ENCODE data around the gene SLC38A10. TPM values are rescaled to one million over a fixed set of nuclear protein-coding genes. Genes with fewer than 3 reads are reported as not detected.

Gene SLC38A10
- total RNA-seq, 1 experiment from 2014 or later = 109 TPM

DNA sequence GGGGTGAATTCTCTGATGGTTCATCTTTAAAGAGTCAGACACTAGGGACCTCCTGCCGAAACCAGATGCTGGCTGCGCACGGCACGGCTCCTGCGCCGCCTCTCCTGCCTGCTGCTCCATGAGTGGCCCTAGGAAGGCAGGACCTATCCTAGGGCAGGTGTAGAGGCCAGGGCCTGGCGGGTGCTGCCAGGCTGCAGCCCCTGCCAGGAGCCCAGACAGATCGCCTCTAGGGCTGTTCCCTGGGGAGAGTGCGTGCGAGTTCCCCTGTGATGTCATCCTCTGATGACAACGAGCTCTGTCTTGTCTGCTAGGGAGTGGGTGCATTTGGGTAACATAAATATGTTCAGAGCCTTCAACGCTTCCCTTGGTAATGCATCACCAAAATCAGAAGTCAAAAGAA is 23.9 kb downstream of the SLC38A10 start:
- ChIA-PET POLR2A (no interaction called here), RAD21 (ENCODE audit: low non-redundant PET in 1 of 2, low total read pairs in 2 of 2, uncharacterized antibody in 2 of 2, unreplicated experiment in 2 of 2) (no interaction called here), CTCF (no interaction called here)
- Histone ChIP-seq H2AFZ (ENCODE audit: low read depth, low read length, poor library complexity, severe bottlenecking) (no peak overlapping the region), H4K20me1 (ENCODE audit: insufficient read depth) (no peaks in the 10 kb centered on the region), H3K4me1 (ENCODE audit: control insufficient read depth in 1 of 2, insufficient read depth in 2 of 2, low read length in 2 of 2) (no peaks in the 10 kb centered on the region), H3K9me2 (ENCODE audit: insufficient read depth) (no peaks in the 10 kb centered on the region), H3K4me3 (replicated peaks in 1 of 2; ENCODE audit: low read depth in 1 of 2, low read length in 2 of 2) (no peak overlapping the region), H3K9me3 (ENCODE audit: control insufficient read depth in 1 of 2, insufficient read depth in 1 of 2, low read depth in 1 of 2, low read length in 2 of 2) (no peaks in the 10 kb centered on the region), H3K4me2 (ENCODE audit: low read length) (no peak overlapping the region), H3K9ac (ENCODE audit: low read length) (no peak overlapping the region), H3K36me3 (ENCODE audit: control insufficient read depth in 1 of 2, insufficient read depth in 2 of 2, low read length in 2 of 2) (peaks cover 40 to 54% of the 10 kb centered on the region in 2 experiments), H3K79me2 (ENCODE audit: insufficient read depth, low read length) (peaks cover 8% of the 10 kb centered on the region; the same call in 1 of the 2 replicates), H3K27me3 (ENCODE audit: insufficient read depth, low read length) (no peaks in the 10 kb centered on the region), H3K27ac (ENCODE audit: low read depth, low read length) (no peak overlapping the region)
- no TSS peak for BruUV-seq (replicated peaks)
- DNase-seq (ENCODE audit: low read depth, low spot score) = no peak
- TF ChIP-seq CBX3 (IDR thresholded peaks at IDR 0.05; ENCODE audit: low read depth) (no peak), ZNF274 (IDR thresholded peaks at IDR 0.05; ENCODE audit: low read depth, low read length) (no peak), EGR1 (IDR thresholded peaks at IDR 0.05; ENCODE audit: low read depth) (no peak), JUND (IDR thresholded peaks at IDR 0.05) (no peak), TCF7L2 (IDR thresholded peaks at IDR 0.05; ENCODE audit: borderline replicate concordance, extremely low read depth, insufficient read depth, insufficient read length) (no peak)
- TF ChIP-seq, protein P1, sequence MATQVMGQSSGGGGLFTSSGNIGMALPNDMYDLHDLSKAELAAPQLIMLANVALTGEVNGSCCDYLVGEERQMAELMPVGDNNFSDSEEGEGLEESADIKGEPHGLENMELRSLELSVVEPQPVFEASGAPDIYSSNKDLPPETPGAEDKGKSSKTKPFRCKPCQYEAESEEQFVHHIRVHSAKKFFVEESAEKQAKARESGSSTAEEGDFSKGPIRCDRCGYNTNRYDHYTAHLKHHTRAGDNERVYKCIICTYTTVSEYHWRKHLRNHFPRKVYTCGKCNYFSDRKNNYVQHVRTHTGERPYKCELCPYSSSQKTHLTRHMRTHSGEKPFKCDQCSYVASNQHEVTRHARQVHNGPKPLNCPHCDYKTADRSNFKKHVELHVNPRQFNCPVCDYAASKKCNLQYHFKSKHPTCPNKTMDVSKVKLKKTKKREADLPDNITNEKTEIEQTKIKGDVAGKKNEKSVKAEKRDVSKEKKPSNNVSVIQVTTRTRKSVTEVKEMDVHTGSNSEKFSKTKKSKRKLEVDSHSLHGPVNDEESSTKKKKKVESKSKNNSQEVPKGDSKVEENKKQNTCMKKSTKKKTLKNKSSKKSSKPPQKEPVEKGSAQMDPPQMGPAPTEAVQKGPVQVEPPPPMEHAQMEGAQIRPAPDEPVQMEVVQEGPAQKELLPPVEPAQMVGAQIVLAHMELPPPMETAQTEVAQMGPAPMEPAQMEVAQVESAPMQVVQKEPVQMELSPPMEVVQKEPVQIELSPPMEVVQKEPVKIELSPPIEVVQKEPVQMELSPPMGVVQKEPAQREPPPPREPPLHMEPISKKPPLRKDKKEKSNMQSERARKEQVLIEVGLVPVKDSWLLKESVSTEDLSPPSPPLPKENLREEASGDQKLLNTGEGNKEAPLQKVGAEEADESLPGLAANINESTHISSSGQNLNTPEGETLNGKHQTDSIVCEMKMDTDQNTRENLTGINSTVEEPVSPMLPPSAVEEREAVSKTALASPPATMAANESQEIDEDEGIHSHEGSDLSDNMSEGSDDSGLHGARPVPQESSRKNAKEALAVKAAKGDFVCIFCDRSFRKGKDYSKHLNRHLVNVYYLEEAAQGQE (IDR thresholded peaks at IDR 0.05; ENCODE audit: low read depth) = no peak
- ATAC-seq = no peak
- intact Hi-C loops (cut with micrococcal nuclease) = no loop called here

DNA sequence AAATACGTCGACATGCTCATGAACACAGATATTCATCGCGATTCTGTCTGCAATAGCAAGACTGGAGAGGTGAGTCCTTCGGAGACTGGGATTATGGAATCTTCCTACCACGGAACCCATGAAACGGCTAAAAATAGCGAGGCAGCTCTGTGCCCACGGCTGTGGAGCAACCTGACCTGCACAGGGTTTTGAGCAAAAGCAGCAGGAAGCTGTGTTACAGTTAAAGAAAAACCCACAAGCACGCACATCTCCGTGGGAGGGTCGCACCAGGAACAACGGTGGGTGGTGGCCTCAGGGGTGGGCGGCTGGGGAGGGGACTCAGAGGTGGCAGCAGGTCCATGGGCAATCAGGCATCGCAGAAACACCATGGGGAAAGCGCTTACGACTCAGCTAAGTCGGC is 24.8 kb downstream of the SLC38A10 start:
- no peak overlapping the region for H2AFZ ChIP-seq (ENCODE audit: low read depth, low read length, poor library complexity, severe bottlenecking)
- no peak overlapping the region for H3K9ac ChIP-seq (ENCODE audit: low read length)
- ChIA-PET POLR2A (no interaction called here), CTCF (no interaction called here), RAD21 (ENCODE audit: low non-redundant PET in 1 of 2, low total read pairs in 2 of 2, uncharacterized antibody in 2 of 2, unreplicated experiment in 2 of 2) (no interaction called here)
- H3K4me3 ChIP-seq (replicated peaks in 1 of 2; ENCODE audit: low read depth in 1 of 2, low read length in 2 of 2) = no peak overlapping the region
- DNase-seq (ENCODE audit: low read depth, low spot score) = no peak
- H3K4me2 ChIP-seq (ENCODE audit: low read length) = no peak overlapping the region
- H3K9me3 ChIP-seq (ENCODE audit: control insufficient read depth in 1 of 2, insufficient read depth in 1 of 2, low read depth in 1 of 2, low read length in 2 of 2) = no peaks in the 10 kb centered on the region
- intact Hi-C loops (cut with micrococcal nuclease) = no loop called here
- no peaks in the 10 kb centered on the region for H3K27me3 ChIP-seq (ENCODE audit: insufficient read depth, low read length)
- H3K4me1 ChIP-seq (ENCODE audit: control insufficient read depth in 1 of 2, insufficient read depth in 2 of 2, low read length in 2 of 2) = no peaks in the 10 kb centered on the region
- peaks cover 42 to 52% of the 10 kb centered on the region in 2 experiments for H3K36me3 ChIP-seq (ENCODE audit: control insufficient read depth in 1 of 2, insufficient read depth in 2 of 2, low read length in 2 of 2)
- no peaks in the 10 kb centered on the region for H4K20me1 ChIP-seq (ENCODE audit: insufficient read depth)
- no peaks in the 10 kb centered on the region for H3K9me2 ChIP-seq (ENCODE audit: insufficient read depth)
- no TSS peak for BruUV-seq (replicated peaks)
- no peak overlapping the region for H3K27ac ChIP-seq (ENCODE audit: low read depth, low read length)
- H3K79me2 ChIP-seq (ENCODE audit: insufficient read depth, low read length) = peaks cover 8% of the 10 kb centered on the region; the same call in 1 of the 2 replicates
- no peak for ATAC-seq
- no peak for TF ChIP-seq EZH2phosphoT487 (IDR thresholded peaks at IDR 0.05; ENCODE audit: borderline replicate concordance)
- TF ChIP-seq, protein P1 (IDR thresholded peaks at IDR 0.05; ENCODE audit: low read depth) = no peak
- TF ChIP-seq EGR1 (IDR thresholded peaks at IDR 0.05; ENCODE audit: low read depth) = no peak
- TF ChIP-seq ATF3 (IDR thresholded peaks at IDR 0.05) = no peak
- TF ChIP-seq CTCF (IDR thresholded peaks at IDR 0.05 in 2 of 3, conservative IDR thresholded peaks at IDR 0.05 in 1 of 3; ENCODE audit: borderline replicate concordance in 1 of 3, insufficient read depth in 1 of 3, low read depth in 2 of 3, low read length in 2 of 3) = no peak
- TF ChIP-seq SRF (IDR thresholded peaks at IDR 0.05; ENCODE audit: low read depth) = no peak
- TF ChIP-seq SIN3A (IDR thresholded peaks at IDR 0.05; ENCODE audit: low read depth) = no peak
